ENCODE measurements around the gene NPLOC4. TPM values are rescaled to one million over a fixed set of nuclear protein-coding genes. Genes with fewer than 3 reads are reported as not detected.

Gene NPLOC4
- total and polyA plus RNA-seq, 12 donors, result 41.7 to 140 (median 80.3) TPM

DNA sequence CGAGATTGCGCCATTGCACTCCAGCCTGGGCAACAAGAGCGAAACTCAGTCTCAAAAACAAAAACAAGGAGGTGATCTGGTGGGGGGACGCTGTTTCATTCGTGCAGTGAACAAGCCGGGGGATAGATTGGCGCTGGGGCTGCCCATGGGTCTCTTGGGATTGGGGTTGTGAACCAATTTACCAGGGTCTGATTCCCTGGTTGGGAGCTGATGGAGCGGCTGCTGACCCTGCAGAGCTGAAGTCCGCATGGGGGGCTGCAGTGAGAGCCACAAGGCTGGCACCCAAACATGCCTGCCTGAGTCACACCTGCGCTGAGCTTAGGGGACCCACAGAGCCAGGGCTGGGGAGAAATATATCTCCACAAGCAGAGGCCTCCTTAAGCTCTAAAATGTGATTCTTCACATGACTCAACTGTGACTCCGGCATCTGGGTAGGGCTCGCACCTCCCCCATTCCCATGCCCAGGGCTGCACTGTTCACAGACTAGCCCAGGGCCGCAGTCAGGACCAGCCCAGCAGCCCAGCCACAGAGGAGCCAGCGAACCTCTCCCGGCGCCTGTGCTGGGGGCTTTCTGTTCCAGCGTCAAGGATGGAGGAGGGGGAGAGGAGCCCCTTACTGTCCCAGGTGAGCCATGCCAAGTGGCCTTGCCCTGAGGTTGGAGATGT lies 5.0 kb upstream of the NPLOC4 start:
- peak in 2 of 7 donors; percentile 40 to 43 for DNase-seq
- Histone ChIP-seq H3K36me3 (replicated peaks in 1 of 2) (no peaks in the 10 kb centered on the region), H3K4me1 (replicated peaks in 1 of 2) (peaks cover 0 to 6% of the 10 kb centered on the region in 2 donors), H3K27me3 (no peaks in the 10 kb centered on the region), H3K4me3 (no peak overlapping the region), H3K27ac (no peak overlapping the region), H3K9me3 (replicated peaks in 1 of 3) (no peaks in the 10 kb centered on the region)
- TF ChIP-seq, protein P1, sequence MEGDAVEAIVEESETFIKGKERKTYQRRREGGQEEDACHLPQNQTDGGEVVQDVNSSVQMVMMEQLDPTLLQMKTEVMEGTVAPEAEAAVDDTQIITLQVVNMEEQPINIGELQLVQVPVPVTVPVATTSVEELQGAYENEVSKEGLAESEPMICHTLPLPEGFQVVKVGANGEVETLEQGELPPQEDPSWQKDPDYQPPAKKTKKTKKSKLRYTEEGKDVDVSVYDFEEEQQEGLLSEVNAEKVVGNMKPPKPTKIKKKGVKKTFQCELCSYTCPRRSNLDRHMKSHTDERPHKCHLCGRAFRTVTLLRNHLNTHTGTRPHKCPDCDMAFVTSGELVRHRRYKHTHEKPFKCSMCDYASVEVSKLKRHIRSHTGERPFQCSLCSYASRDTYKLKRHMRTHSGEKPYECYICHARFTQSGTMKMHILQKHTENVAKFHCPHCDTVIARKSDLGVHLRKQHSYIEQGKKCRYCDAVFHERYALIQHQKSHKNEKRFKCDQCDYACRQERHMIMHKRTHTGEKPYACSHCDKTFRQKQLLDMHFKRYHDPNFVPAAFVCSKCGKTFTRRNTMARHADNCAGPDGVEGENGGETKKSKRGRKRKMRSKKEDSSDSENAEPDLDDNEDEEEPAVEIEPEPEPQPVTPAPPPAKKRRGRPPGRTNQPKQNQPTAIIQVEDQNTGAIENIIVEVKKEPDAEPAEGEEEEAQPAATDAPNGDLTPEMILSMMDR (IDR thresholded peaks at IDR 0.05), result no peak
- TF ChIP-seq POLR2A (IDR thresholded peaks at IDR 0.05), result no peak
- intact Hi-C loops (cut with DNase I), result no loop called here
- 80 to 90% (median 87%) methylated on average over 12 to 17 of the region's 17 CpGs for WGBS, 4 donors

DNA sequence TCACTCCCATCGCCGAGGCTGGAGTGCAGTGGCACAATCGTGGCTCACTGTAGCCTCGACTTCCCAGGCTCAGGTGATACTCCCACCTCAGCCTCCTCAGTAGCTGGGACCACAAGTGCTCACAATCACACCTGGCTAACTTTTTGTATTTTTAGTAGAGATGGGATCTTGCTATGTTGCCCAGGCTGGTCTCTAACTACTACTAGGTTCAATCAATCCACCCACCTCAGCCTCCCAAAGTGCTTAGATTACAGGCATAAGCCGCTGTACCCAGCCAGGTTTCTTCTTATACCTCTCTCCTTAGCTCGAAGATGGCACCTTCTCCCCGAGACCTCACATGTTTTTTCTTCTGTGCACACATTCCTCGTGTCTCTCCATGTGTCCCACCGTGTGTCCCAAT lies 3.1 kb upstream of the NPLOC4 start:
- Histone ChIP-seq H3K27me3 (no peaks in the 10 kb centered on the region), H3K27ac (no peak overlapping the region), H3K4me1 (replicated peaks in 1 of 2) (peaks cover 10 to 18% of the 10 kb centered on the region in 2 donors), H3K4me3 (no peak overlapping the region), H3K36me3 (replicated peaks in 1 of 2) (no peaks in the 10 kb centered on the region), H3K9me3 (replicated peaks in 1 of 3) (no peaks in the 10 kb centered on the region)
- TF ChIP-seq, protein P1 (IDR thresholded peaks at IDR 0.05), result no peak
- TF ChIP-seq POLR2A (IDR thresholded peaks at IDR 0.05), result no peak
- no peak for DNase-seq
- 85 to 95% (median 92%) methylated on average over 8 to 9 of the region's 9 CpGs for WGBS, 4 donors
- intact Hi-C loops (cut with DNase I), result no loop called here

DNA sequence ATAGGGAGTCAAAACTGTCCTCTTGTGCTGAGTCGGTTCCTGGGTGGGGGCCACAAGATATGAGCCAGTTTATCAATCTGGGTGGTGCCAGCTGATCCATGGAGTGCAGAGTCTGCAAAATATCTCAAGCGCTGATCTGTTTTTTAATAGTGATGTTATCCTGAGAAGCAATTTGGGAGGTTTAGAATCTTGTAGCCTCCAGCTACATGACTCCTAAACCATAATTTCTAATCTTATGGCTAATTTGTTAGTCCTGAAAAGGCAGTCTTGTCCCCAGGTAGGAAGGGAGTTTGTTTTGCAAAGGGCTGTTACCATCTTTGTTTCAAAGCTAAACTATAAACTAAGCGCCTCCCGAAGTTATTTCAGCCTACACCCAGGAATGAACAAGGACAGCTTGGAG lies 1.8 kb upstream of the NPLOC4 start:
- H3K4me3 ChIP-seq, result no peak overlapping the region
- 58 to 79% (median 74%) methylated on average over 4 of the region's 4 CpGs for WGBS, 4 donors
- H3K27me3 ChIP-seq, result no peaks in the 10 kb centered on the region
- peaks cover 10 to 31% of the 10 kb centered on the region in 2 donors for H3K4me1 ChIP-seq (replicated peaks in 1 of 2)
- no peak for TF ChIP-seq POLR2A (IDR thresholded peaks at IDR 0.05)
- TF ChIP-seq, protein P1 (IDR thresholded peaks at IDR 0.05), result no peak
- no peaks in the 10 kb centered on the region for H3K36me3 ChIP-seq (replicated peaks in 1 of 2)
- intact Hi-C loops (cut with DNase I), result no loop called here
- H3K9me3 ChIP-seq (replicated peaks in 1 of 3), result no peaks in the 10 kb centered on the region
- no peak for DNase-seq
- no peak overlapping the region for H3K27ac ChIP-seq

DNA sequence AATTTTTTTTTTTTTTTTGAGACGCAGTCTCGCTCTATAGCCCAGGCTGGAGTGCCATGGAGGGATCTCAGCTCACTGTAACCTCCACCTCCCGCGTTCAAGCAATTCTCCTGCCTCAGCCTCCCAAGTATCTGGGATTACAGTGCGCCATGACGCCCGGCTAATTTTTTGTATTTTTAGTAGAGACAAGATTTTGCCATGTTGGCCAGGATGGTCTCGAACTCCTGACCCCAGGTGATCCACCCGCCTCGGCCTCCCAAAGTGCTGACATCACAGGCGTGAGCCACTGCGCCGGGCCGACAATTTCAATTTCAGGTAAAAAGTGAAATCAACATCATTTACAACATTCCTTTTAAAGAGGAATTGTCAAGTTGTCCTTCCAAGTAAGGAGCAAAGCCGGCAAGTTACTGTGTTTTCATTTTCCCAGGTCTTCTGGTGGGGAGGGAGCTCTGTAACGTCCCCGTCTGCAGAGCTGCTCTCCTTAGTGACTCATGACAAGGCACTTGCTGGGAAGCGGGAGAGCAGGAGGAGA lies 873 bp downstream of the NPLOC4 start:
- WGBS, 4 donors, result 21 to 40% (median 28%) methylated on average over 15 to 18 of the region's 18 CpGs
- H3K4me1 ChIP-seq (replicated peaks in 1 of 2), result peaks cover 10 to 36% of the 10 kb centered on the region in 2 donors
- peak in 4 of 7 donors; percentile 68 to 79 (median 72) for DNase-seq
- peak overlapping the region in 3 of 4 donors; percentile 81 to 100 (median 89) for H3K4me3 ChIP-seq
- no peak for TF ChIP-seq POLR2A (IDR thresholded peaks at IDR 0.05)
- TF ChIP-seq, protein P1 (IDR thresholded peaks at IDR 0.05), result no peak
- no peaks in the 10 kb centered on the region for H3K9me3 ChIP-seq (replicated peaks in 1 of 3)
- H3K27me3 ChIP-seq, result no peaks in the 10 kb centered on the region
- peak overlapping the region; percentile 82 to 100 (median 92) for H3K27ac ChIP-seq
- intact Hi-C loops (cut with DNase I), result no loop called here
- H3K36me3 ChIP-seq (replicated peaks in 1 of 2), result no peaks in the 10 kb centered on the region
